Gastrocnemius medialis (tissue), 4 donors: ENCODE measurements around the gene DEPP1. TPM values are rescaled to one million over a fixed set of nuclear protein-coding genes. Genes with fewer than 3 reads are reported as not detected.

Experiments
- ATAC-seq, 2 donors: fragments of 150-250 bp; one replicate each; pipeline ENCODE4 v1.9.1; 2016
- DNase-seq, 2 donors: peaks; one replicate each; pipeline ENCODE4 v3.0.0-alpha.2; 2019
- H3K27ac ChIP-seq, 4 donors: fragments of 200-600 bp; sonication (generic); 1 replicate in 1 of 4; 2 replicates in 3 of 4; pipeline ENCODE4 v1.5.1; 2016 to 2018; ENCODE audit warnings: mild to moderate bottlenecking in 2 of 4, moderate library complexity in 1 of 4
- H3K27me3 ChIP-seq, 3 donors: fragments of 200-600 bp; sonication (generic) in 2 of 3; 1 replicate in 1 of 3; 2 replicates in 2 of 3; pipeline versions ENCODE4 v1.5.1 to v1.6.0; 2016 to 2019; ENCODE audit warnings: mild to moderate bottlenecking in 1 of 3, moderate library complexity in 1 of 3
- H3K36me3 ChIP-seq, 2 donors: fragments of 200-600 bp; sonication (generic) in 1 of 2; one replicate each; pipeline ENCODE4 v1.5.1; 2017 to 2018
- H3K4me1 ChIP-seq, 2 donors: fragments of 200-600 bp; sonication (generic) in 1 of 2; one replicate each; pipeline ENCODE4 v1.5.1; 2016 to 2017; ENCODE audit warnings: mild to moderate bottlenecking in 2 of 2
- H3K4me3 ChIP-seq, 4 donors: fragments of 200-600 bp; sonication (generic) in 3 of 4; 1 replicate in 1 of 4; 2 replicates in 3 of 4; pipeline ENCODE4 v1.5.1; 2016 to 2019; ENCODE audit warnings: mild to moderate bottlenecking in 2 of 4
- H3K9me3 ChIP-seq, 3 donors: fragments of 200-600 bp; sonication (generic) in 2 of 3; 1 replicate in 1 of 3; 2 replicates in 2 of 3; pipeline ENCODE4 v1.5.1; 2016 to 2019
- CTCF ChIP-seq, 5 experiments: fragments of 450-650 bp in 3 of 5; fragments of 200-600 bp in 2 of 5; sonication (generic) in 2 of 5; IDR thresholded peaks in 4 of 5; conservative IDR thresholded peaks in 1 of 5; 1 replicate in 4 of 5; 2 replicates in 1 of 5; pipeline ENCODE4 v1.5.1; 2016 to 2019; ENCODE audit warnings: antibody characterized with exemption in 5 of 5, mild to moderate bottlenecking in 3 of 5, moderate library complexity in 3 of 5
- POLR2A ChIP-seq, 2 donors: fragments of 450-650 bp; IDR thresholded peaks; one replicate each; pipeline ENCODE4 v1.6.1; 2017; ENCODE audit warnings: antibody characterized with exemption in 2 of 2, mild to moderate bottlenecking in 2 of 2, moderate library complexity in 2 of 2
- in situ Hi-C, 4 donors: fragments of 200-750 bp; cut with MboI; loops; one replicate each; pipeline versions ENCODE4 v1.15.0 to v1.8.0; 2017; ENCODE audit warnings: low sequenced_read_pairs in 4 of 4
- intact Hi-C: fragments of 100-400 bp; cut with DNase I; formaldehyde crosslinking; loops from one replicate; pipeline ENCODE4 v1.15.1; 2023; ENCODE audit warnings: low total_unique reads
- total RNA-seq, 4 donors: library from RNA; depleted of rRNA; stranded (reverse); fragments of >200 nt; gene quantifications; one replicate each; pipeline versions ENCODE4 v1.1.0 to v1.2.3, GENCODE V29; 2016

DEPP1 gene
- total RNA-seq, 4 donors from 2014 or later = 83.4 to 331 (median 120) TPM

GRCh38 chr10:44965651-44966097 is 12.9 kb downstream of the DEPP1 start:
- H3K27me3 ChIP-seq = no peaks in the 10 kb centered on the region
- H3K4me1 ChIP-seq = peaks cover 91% of the 10 kb centered on the region in 2 donors
- intact Hi-C loops (loop anchor here (2.0 kb wide), 1 partner anchor 33 kb away; no protein-coding TSS in a partner anchor), in situ Hi-C loops (no loop called here)
- ATAC-seq (peak; percentile 32 to 38), DNase-seq (peak; percentile 66 to 83)
- peak overlapping the region; percentile 89 to 97 (median 95) for H3K27ac ChIP-seq
- H3K9me3 ChIP-seq = no peaks in the 10 kb centered on the region
- H3K36me3 ChIP-seq = no peaks in the 10 kb centered on the region
- H3K4me3 ChIP-seq = no peak overlapping the region
- TF ChIP-seq CTCF (IDR thresholded peaks at IDR 0.05 in 4 of 5, conservative IDR thresholded peaks at IDR 0.05 in 1 of 5) (peak in 3 of 5 experiments; percentile 18 to 33 (median 22)), POLR2A (IDR thresholded peaks at IDR 0.05) (no peak)

- H3K9me3 ChIP-seq = no peaks in the 10 kb centered on the region
- no peaks in the 10 kb centered on the region for H3K36me3 ChIP-seq
- peaks cover 94 to 95% of the 10 kb centered on the region in 2 donors for H3K4me1 ChIP-seq
- H3K27me3 ChIP-seq = no peaks in the 10 kb centered on the region
- no peak for ATAC-seq
- TF ChIP-seq POLR2A (IDR thresholded peaks at IDR 0.05) = no peak
- DNase-seq = no peak
- no peak overlapping the region for H3K4me3 ChIP-seq
- in situ Hi-C loops = no loop called here
- intact Hi-C loops = loop anchor here (2.0 kb wide), 1 partner anchor 32 kb away; no protein-coding TSS in a partner anchor
- H3K27ac ChIP-seq = peak overlapping the region; percentile 89 to 97 (median 95)
Observed at GRCh38 chr10:44965104-44965503, 13.5 kb downstream of the DEPP1 start.

GRCh38 chr10:44963772-44964633 is 14.6 kb downstream of the DEPP1 start:
- intact Hi-C loops = loop anchor here (2.0 kb wide), 1 partner anchor 31 kb away; no protein-coding TSS in a partner anchor
- H3K36me3 ChIP-seq = no peaks in the 10 kb centered on the region
- no peaks in the 10 kb centered on the region for H3K27me3 ChIP-seq
- no peaks in the 10 kb centered on the region for H3K9me3 ChIP-seq
- peaks cover 87 to 89% of the 10 kb centered on the region in 2 donors for H3K4me1 ChIP-seq
- peak; percentile 63 to 71 for ATAC-seq
- H3K27ac ChIP-seq = peak overlapping the region; percentile 89 to 97 (median 95)
- peak overlapping the region; percentile 21 to 43 (median 38) for H3K4me3 ChIP-seq
- TF ChIP-seq POLR2A (IDR thresholded peaks at IDR 0.05) (peak in 1 of 2 donors; percentile 38), CTCF (IDR thresholded peaks at IDR 0.05 in 4 of 5, conservative IDR thresholded peaks at IDR 0.05 in 1 of 5) (peak in 1 of 5 experiments; percentile 9)
- in situ Hi-C loops = no loop called here
- peak; percentile 95 to 96 for DNase-seq

- TF ChIP-seq CTCF (IDR thresholded peaks at IDR 0.05 in 4 of 5, conservative IDR thresholded peaks at IDR 0.05 in 1 of 5) (peak; percentile 44 to 68 (median 54)), POLR2A (IDR thresholded peaks at IDR 0.05) (peak; percentile 24 to 46)
- ATAC-seq (peak; percentile 21 to 49), DNase-seq (peak; percentile 71 to 88)
- intact Hi-C loops = no loop called here
- Histone ChIP-seq H3K36me3 (no peaks in the 10 kb centered on the region), H3K27ac (peak overlapping the region; percentile 89 to 97 (median 95)), H3K4me1 (peaks cover 87% of the 10 kb centered on the region in 2 donors), H3K4me3 (peak overlapping the region; percentile 21 to 43 (median 38)), H3K27me3 (no peaks in the 10 kb centered on the region), H3K9me3 (no peaks in the 10 kb centered on the region)
- in situ Hi-C loops = no loop called here
Observed at GRCh38 chr10:44962870-44963738, 15.5 kb downstream of the DEPP1 start.
